H1 (cell line): ENCODE data around the gene WBP1. TPM values are rescaled to one million over a fixed set of nuclear protein-coding genes. Genes with fewer than 3 reads are reported as not detected.

Experiments
- CTCF ChIA-PET: fragments of 300-600 bp; sonication (Branson Sonifier 250); formaldehyde crosslinking; loops from one replicate; lab custom pipeline; 2021; ENCODE audit not compliant: partially characterized antibody; lab: Charles Lee
- POLR2A ChIA-PET: fragments of 300-600 bp; sonication (Branson Sonifier 250); formaldehyde crosslinking; loops from one replicate; lab custom pipeline; 2021; ENCODE audit warnings: inconsistent platforms; ENCODE audit not compliant: partially characterized antibody; lab: Charles Lee
- DNase-seq, 2 experiments: peaks; one replicate each; pipeline versions ENCODE4 v3.0.0 to v3.0.0-alpha.2; 2010 to 2022; ENCODE audit warnings: low spot score in 2 of 2, low read depth in 1 of 2, mixed read lengths in 1 of 2
- FAIRE-seq: peaks from 2 replicates; lab custom pipeline; 2011; peaks lifted over from hg19 to GRCh38; lab: Jason Lieb, UNC
- H2AFZ ChIP-seq: 2 replicates; pipeline ENCODE4 v1.8.1; 2012; ENCODE audit warnings: low read length, inconsistent platforms
- H2AK5ac ChIP-seq: 2 replicates; pipeline ENCODE4 v1.6.1; 2013; ENCODE audit warnings: low read depth, low read length
- H2BK120ac ChIP-seq: replicated peaks from 2 replicates; pipeline ENCODE3; 2013; ENCODE audit warnings: low read depth, low read length, inconsistent platforms
- H2BK12ac ChIP-seq: 2 replicates; pipeline ENCODE4 v1.6.1; 2013; ENCODE audit warnings: low read depth, low read length
- H2BK15ac ChIP-seq: 2 replicates; pipeline ENCODE4 v1.6.1; 2013; ENCODE audit warnings: low read length
- H2BK20ac ChIP-seq: 2 replicates; pipeline ENCODE4 v1.6.1; 2013; ENCODE audit warnings: low read length
- H2BK5ac ChIP-seq: 2 replicates; pipeline ENCODE4 v1.6.1; 2013; ENCODE audit warnings: low read depth, low read length
- H3K14ac ChIP-seq: 2 replicates; pipeline ENCODE4 v1.6.1; 2013; ENCODE audit warnings: inconsistent platforms; ENCODE audit not compliant: insufficient read length
- H3K18ac ChIP-seq: 2 replicates; pipeline ENCODE4 v1.6.1; 2013; ENCODE audit warnings: low read length; ENCODE audit errors: extremely low read depth
- H3K23ac ChIP-seq: 2 replicates; pipeline ENCODE4 v1.6.1; 2013; ENCODE audit warnings: inconsistent platforms; ENCODE audit not compliant: insufficient read length
- H3K23me2 ChIP-seq: 2 replicates; pipeline ENCODE4 v1.6.1; 2013; ENCODE audit warnings: low read depth, low read length
- H3K27ac ChIP-seq: 2 replicates; pipeline ENCODE4 v1.6.1; 2011; ENCODE audit warnings: low read depth, low read length, inconsistent platforms
- H3K27me3 ChIP-seq, 4 experiments: replicated peaks in 1 of 4; 1 replicate in 1 of 4; 2 replicates in 3 of 4; pipeline versions ENCODE4 v1.6.1 to v1.8.1; 2011 to 2013; ENCODE audit warnings: low read length in 3 of 4, mild to moderate bottlenecking in 3 of 4, inconsistent platforms in 2 of 4, mixed read lengths in 2 of 4, moderate library complexity in 1 of 4; ENCODE audit not compliant: control insufficient read depth in 3 of 4, insufficient read depth in 3 of 4; ENCODE audit errors: extremely low read depth in 1 of 4
- H3K36me3 ChIP-seq, 4 experiments: 2 replicates each; pipeline versions ENCODE4 v1.6.1 to v1.8.1; 2011 to 2013; ENCODE audit warnings: mild to moderate bottlenecking in 4 of 4, low read length in 3 of 4, moderate library complexity in 2 of 4, control low read depth in 1 of 4, inconsistent platforms in 1 of 4; ENCODE audit not compliant: insufficient read depth in 4 of 4, control insufficient read depth in 2 of 4
- H3K4ac ChIP-seq: replicated peaks from 2 replicates; pipeline ENCODE3; 2013; ENCODE audit warnings: low read length, low read depth, mixed read lengths, inconsistent platforms; ENCODE audit not compliant: insufficient read length
- H3K4me1 ChIP-seq, 4 experiments: replicated peaks in 1 of 4; 1 replicate in 1 of 4; 2 replicates in 3 of 4; pipeline versions ENCODE4 v1.6.1 to v1.8.1; 2011 to 2013; ENCODE audit warnings: low read length in 3 of 4, inconsistent platforms in 2 of 4, mixed read lengths in 1 of 4; ENCODE audit not compliant: insufficient read depth in 4 of 4, control insufficient read depth in 3 of 4
- H3K4me2 ChIP-seq, 2 experiments: 2 replicates each; pipeline versions ENCODE4 v1.6.1 to v1.8.1; 2011 to 2013; ENCODE audit warnings: low read depth in 2 of 2, low read length in 2 of 2, control low read depth in 1 of 2, inconsistent platforms in 1 of 2, mild to moderate bottlenecking in 1 of 2; ENCODE audit not compliant: insufficient read depth in 1 of 2
- H3K4me3 ChIP-seq, 4 experiments: fragments of 200-600, 300-600 bp in 1 of 4; sonication (generic), shearing (Covaris generic), sonication (Bioruptor Twin) in 1 of 4; 2 replicates each; pipeline versions ENCODE4 v1.5.1 to v1.8.1; 2011 to 2016; ENCODE audit warnings: low read length in 4 of 4, low read depth in 3 of 4, control low read depth in 2 of 4, inconsistent platforms in 2 of 4, mild to moderate bottlenecking in 2 of 4, mixed read lengths in 1 of 4, moderate library complexity in 1 of 4; ENCODE audit not compliant: insufficient read depth in 2 of 4; ENCODE audit errors: extremely low read depth in 1 of 4
- H3K56ac ChIP-seq: replicated peaks from 2 replicates; pipeline ENCODE3; 2013; ENCODE audit warnings: low read depth, mild to moderate bottlenecking, mixed read lengths, low read length, inconsistent platforms; ENCODE audit not compliant: insufficient read length
- H3K79me1 ChIP-seq: 2 replicates; pipeline ENCODE4 v1.6.1; 2013; ENCODE audit warnings: low read depth, low read length, control low read depth
- H3K79me2 ChIP-seq, 2 experiments: 2 replicates each; pipeline versions ENCODE4 v1.6.1 to v1.8.1; 2012 to 2013; ENCODE audit warnings: low read length in 2 of 2, mild to moderate bottlenecking in 2 of 2, inconsistent platforms in 1 of 2; ENCODE audit not compliant: insufficient read depth in 2 of 2, control insufficient read depth in 1 of 2
- H3K9ac ChIP-seq, 4 experiments: replicated peaks in 1 of 4; 1 replicate in 1 of 4; 2 replicates in 3 of 4; pipeline versions ENCODE4 v1.6.1 to v1.8.1; 2011 to 2013; ENCODE audit warnings: low read depth in 3 of 4, low read length in 3 of 4, control low read depth in 2 of 4, mild to moderate bottlenecking in 2 of 4, moderate library complexity in 2 of 4, inconsistent platforms in 1 of 4; ENCODE audit errors: extremely low read depth in 1 of 4
- H3K9me3 ChIP-seq, 2 experiments: 2 replicates each; pipeline versions ENCODE4 v1.6.1 to v1.8.1; 2012 to 2013; ENCODE audit warnings: mild to moderate bottlenecking in 2 of 2, moderate library complexity in 2 of 2, control low read depth in 1 of 2, inconsistent platforms in 1 of 2, low read depth in 1 of 2, low read length in 1 of 2, mixed read lengths in 1 of 2; ENCODE audit not compliant: insufficient read depth in 2 of 2
- H4K20me1 ChIP-seq, 2 experiments: replicated peaks in 1 of 2; 2 replicates each; pipeline versions ENCODE3 to v1.8.1; 2011 to 2013; ENCODE audit warnings: inconsistent platforms in 2 of 2, low read length in 2 of 2, mild to moderate bottlenecking in 1 of 2; ENCODE audit not compliant: insufficient read depth in 2 of 2, control insufficient read depth in 1 of 2
- H4K5ac ChIP-seq: 2 replicates; pipeline ENCODE4 v1.6.1; 2013; ENCODE audit warnings: low read length, low read depth, mixed read lengths, inconsistent platforms; ENCODE audit not compliant: insufficient read length
- H4K8ac ChIP-seq: 2 replicates; pipeline ENCODE4 v1.8.0; 2013; ENCODE audit warnings: mild to moderate bottlenecking, moderate library complexity, low read length, inconsistent platforms; ENCODE audit not compliant: insufficient read depth; ENCODE audit errors: extremely low read depth
- H4K91ac ChIP-seq: replicated peaks from 2 replicates; pipeline ENCODE3; 2013; ENCODE audit warnings: low read length, mixed read lengths, inconsistent platforms; ENCODE audit not compliant: insufficient read length
- CBX8 ChIP-seq: fragments of 300-800, 300-1000 bp; sonication (generic); IDR thresholded peaks from 2 replicates; pipeline ENCODE4 v1.7.1; 2016; ENCODE audit warnings: low read depth, low read length, borderline replicate concordance
- CHD2 ChIP-seq: IDR thresholded peaks from 2 replicates; pipeline ENCODE4 v1.6.1; 2012; ENCODE audit warnings: low read length, improper control_type of control experiment
- GTF2F1 ChIP-seq: IDR thresholded peaks from 2 replicates; pipeline ENCODE4 v1.6.1; 2012; ENCODE audit warnings: low read depth, low read length, improper control_type of control experiment, borderline replicate concordance
- HDAC6 ChIP-seq: IDR thresholded peaks from one replicate; pipeline ENCODE4 v1.7.1; 2012; ENCODE audit warnings: low read depth, mild to moderate bottlenecking, inconsistent platforms, low read length, moderate library complexity
- JUND ChIP-seq: IDR thresholded peaks from 2 replicates; pipeline ENCODE4 v1.6.1; 2011; ENCODE audit warnings: mild to moderate bottlenecking, improper control_type of control experiment, low read length
- NANOG ChIP-seq: IDR thresholded peaks from 2 replicates; pipeline ENCODE4 v1.6.1; 2011; ENCODE audit warnings: low read length, low read depth, mild to moderate bottlenecking, inconsistent platforms; ENCODE audit not compliant: insufficient read depth, poor library complexity, severe bottlenecking
- TAF1 ChIP-seq: IDR thresholded peaks from 2 replicates; pipeline ENCODE4 v1.6.1; 2011; ENCODE audit warnings: mild to moderate bottlenecking, low read depth, low read length
- ZNF274 ChIP-seq: IDR thresholded peaks from 2 replicates; pipeline ENCODE4 v1.7.0; 2012; ENCODE audit warnings: low read length, borderline replicate concordance; ENCODE audit errors: extremely low read depth
- WGBS, 2 experiments: shearing (Covaris generic) in 1 of 2; methylation state at CpG; one replicate each; pipeline versions ENCODE4 v1.1.6 to v1.1.7; 2013 to 2015; ENCODE audit warnings: low lambda C conversion rate in 2 of 2, mixed read lengths in 2 of 2, inconsistent platforms in 1 of 2, low coverage in 1 of 2, missing lambda C conversion rate in 1 of 2; ENCODE audit not compliant: insufficient replicate concordance in 2 of 2, insufficient coverage in 1 of 2, insufficient read length in 1 of 2; ENCODE audit errors: extremely low coverage in 1 of 2, missing lambda C conversion rate in 1 of 2; 5-methylcytosine and 5-hydroxymethylcytosine counted together
- polyA plus RNA-seq, 7 experiments: library from polyadenylated mRNA; depleted of rRNA in 3 of 7; stranded (reverse) in 5 of 7; unstranded in 2 of 7; fragments of >200 nt in 5 of 7; fragments of 200-250 nt in 2 of 7; gene quantifications; 1 replicate in 5 of 7; 2 replicates in 1 of 7; 4 replicates in 1 of 7; pipeline versions ENCODE4 v1.2.1 to v1.2.3, GENCODE V29; 2011 to 2013; ENCODE audit warnings: missing spikeins in 2 of 7, mixed read lengths in 2 of 7
- total RNA-seq: library from RNA; stranded (reverse); fragmentation: NEBNext Ultra II Directional; extraction: Animal tissue kit (Norgen Biotek cat#: 25700); gene quantifications from 2 replicates; pipeline ENCODE4 v1.2.1, GENCODE V29; 2021
- TF ChIP-seq, protein P1 (sequence below): IDR thresholded peaks from 2 replicates; pipeline ENCODE4 v1.6.1; 2011; ENCODE audit warnings: low read length, improper control_type of control experiment

The WBP1 gene
- total and polyA plus RNA-seq, 2 of the 8 experiments (the other 6 are each of a cell fraction or from before 2014, with no cell fraction given), result 57.2 to 190 TPM

DNA sequence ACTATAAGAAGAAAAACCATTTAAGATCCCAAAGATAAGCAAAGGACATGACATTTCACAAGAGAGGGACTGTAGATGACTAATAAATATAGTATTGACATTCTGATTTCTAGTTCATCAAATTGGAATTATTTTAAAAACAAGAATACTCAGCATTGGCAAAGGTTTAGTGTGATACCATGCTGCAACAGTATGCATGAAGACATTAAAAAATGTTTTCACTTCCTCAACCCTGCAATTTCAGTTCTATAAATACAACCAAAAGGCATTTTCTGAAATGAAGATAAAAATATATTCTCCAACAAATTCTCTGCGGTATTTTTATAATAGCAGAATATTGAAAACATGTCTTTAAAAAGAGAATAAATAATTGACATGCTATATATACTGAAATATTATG lies 38.9 kb upstream of the WBP1 start:
- H3K18ac ChIP-seq, result no peak overlapping the region
- no peak overlapping the region for H2BK20ac ChIP-seq
- peaks cover 0 to 14% (median 3%) of the 10 kb centered on the region in 4 experiments; a peak in 4 of 7 replicates for H3K4me1 ChIP-seq
- H3K23ac ChIP-seq, result no peak overlapping the region
- no peak overlapping the region for H4K5ac ChIP-seq
- no peak overlapping the region for H2AK5ac ChIP-seq
- no peak overlapping the region for H2BK5ac ChIP-seq
- H4K91ac ChIP-seq, result no peak overlapping the region
- no peak overlapping the region for H4K8ac ChIP-seq
- no peak overlapping the region for H3K4ac ChIP-seq
- H3K79me1 ChIP-seq, result no peaks in the 10 kb centered on the region
- TF ChIP-seq, protein P1, sequence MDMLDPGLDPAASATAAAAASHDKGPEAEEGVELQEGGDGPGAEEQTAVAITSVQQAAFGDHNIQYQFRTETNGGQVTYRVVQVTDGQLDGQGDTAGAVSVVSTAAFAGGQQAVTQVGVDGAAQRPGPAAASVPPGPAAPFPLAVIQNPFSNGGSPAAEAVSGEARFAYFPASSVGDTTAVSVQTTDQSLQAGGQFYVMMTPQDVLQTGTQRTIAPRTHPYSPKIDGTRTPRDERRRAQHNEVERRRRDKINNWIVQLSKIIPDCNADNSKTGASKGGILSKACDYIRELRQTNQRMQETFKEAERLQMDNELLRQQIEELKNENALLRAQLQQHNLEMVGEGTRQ, result no peak
- TF ChIP-seq GTF2F1, result no peak
- no peak for TF ChIP-seq NANOG
- no peak for TF ChIP-seq TAF1
- no peak for TF ChIP-seq ZNF274
- no peak for TF ChIP-seq HDAC6
- TF ChIP-seq CHD2, result no peak
- no peak for TF ChIP-seq JUND
- TF ChIP-seq CBX8, result no peak
- FAIRE-seq (no peak), DNase-seq (no peak)
- no peak overlapping the region for H3K27ac ChIP-seq
- H3K9ac ChIP-seq, result no peak overlapping the region
- H3K4me3 ChIP-seq, result no peak overlapping the region
- H2BK15ac ChIP-seq, result no peak overlapping the region
- H3K56ac ChIP-seq, result no peak overlapping the region
- 0 out of 7 replicates have a peak, but pooled peaks cover 0 to 2% (median 0%) of the 10 kb centered on the region in 4 experiments for H3K27me3 ChIP-seq
- H3K79me2 ChIP-seq, result no peaks in the 10 kb centered on the region
- peaks cover 10% of the 10 kb centered on the region for H3K23me2 ChIP-seq
- H4K20me1 ChIP-seq, result peaks cover 0 to 2% of the 10 kb centered on the region in 2 experiments
- H3K14ac ChIP-seq, result no peak overlapping the region
- H3K36me3 ChIP-seq, result peaks cover 0 to under 1% (median 0%) of the 10 kb centered on the region in 4 experiments; a peak in 1 of 8 replicates
- POLR2A ChIA-PET, result interaction anchor here (1.0 kb wide), 1 partner anchor 20 kb away, joined by 3 read pairs; no protein-coding TSS in a partner anchor
- no peak overlapping the region for H2AFZ ChIP-seq
- H2BK12ac ChIP-seq, result no peak overlapping the region
- CTCF ChIA-PET, result interaction anchor here (0.8 to 1.2 kb wide), 2 partner anchors 28 to 36 kb away, joined by 3 to 4 read pairs; partner anchors contain the start of gene INO80B
- no peak overlapping the region for H3K4me2 ChIP-seq
- H2BK120ac ChIP-seq, result no peak overlapping the region
- no peaks in the 10 kb centered on the region for H3K9me3 ChIP-seq
- 86% methylated on average over 1 of the region's 1 CpG; no CpG with 5 or more reads in 1 of the 2 experiments for WGBS, 2 experiments
